Tibial nerve (tissue), 4 donors: Measurements from ENCODE around the gene SAPCD2. TPM values are rescaled to one million over a fixed set of nuclear protein-coding genes. Genes with fewer than 3 reads are reported as not detected.

ENCODE experiments used
- DNase-seq, 2 donors: peaks; one replicate each; pipeline ENCODE4 v3.0.0-alpha.2; 2019; ENCODE audit warnings: low spot score in 2 of 2
- H3K27ac ChIP-seq, 4 donors: fragments of 200-600 bp; sonication (generic) in 3 of 4; one replicate each; pipeline ENCODE4 v1.5.1; 2017 to 2019; ENCODE audit warnings: mild to moderate bottlenecking in 1 of 4
- H3K27me3 ChIP-seq, 2 donors: fragments of 200-600 bp; sonication (generic) in 1 of 2; one replicate each; pipeline versions ENCODE4 v1.5.1 to v1.6.0; 2017 to 2019
- H3K36me3 ChIP-seq, 3 donors: fragments of 200-600 bp; sonication (generic); one replicate each; pipeline ENCODE4 v1.5.1; 2018 to 2019
- H3K4me1 ChIP-seq, 4 donors: fragments of 200-600 bp; sonication (generic) in 3 of 4; one replicate each; pipeline ENCODE4 v1.5.1; 2017 to 2019
- H3K4me3 ChIP-seq, 4 donors: fragments of 200-600 bp; sonication (generic) in 3 of 4; one replicate each; pipeline ENCODE4 v1.5.1; 2017 to 2019; ENCODE audit warnings: mild to moderate bottlenecking in 1 of 4, moderate library complexity in 1 of 4
- H3K9me3 ChIP-seq, 4 donors: fragments of 200-600 bp; sonication (generic) in 3 of 4; one replicate each; pipeline ENCODE4 v1.5.1; 2017 to 2019
- EP300 ChIP-seq, 2 donors: sonication (generic); formaldehyde crosslinking; IDR thresholded peaks; one replicate each; pipeline ENCODE4 v1.6.1; 2017; ENCODE audit warnings: antibody characterized with exemption in 2 of 2, mild to moderate bottlenecking in 1 of 2
- POLR2A ChIP-seq, 2 donors: fragments of 450-650 bp; IDR thresholded peaks; one replicate each; pipeline ENCODE4 v1.6.1; 2017; ENCODE audit warnings: antibody characterized with exemption in 2 of 2, mild to moderate bottlenecking in 2 of 2, moderate library complexity in 2 of 2
- WGBS, 2 donors: methylation state at CpG; one replicate each; pipeline ENCODE4 v1.1.5; 2018; 5-methylcytosine and 5-hydroxymethylcytosine counted together
- total RNA-seq, 4 donors: library from RNA; depleted of rRNA; stranded (reverse); fragments of >200 nt; gene quantifications; one replicate each; pipeline ENCODE4 v1.1.0, GENCODE V29; 2016
- TF ChIP-seq, protein P1 (sequence below), 5 experiments: fragments of 200-600 bp in 3 of 5; fragments of 450-650 bp in 2 of 5; sonication (generic) in 3 of 5; IDR thresholded peaks; one replicate each; pipeline ENCODE4 v1.5.1; 2016 to 2019; ENCODE audit warnings: antibody characterized with exemption in 5 of 5, mild to moderate bottlenecking in 3 of 5, moderate library complexity in 2 of 5

SAPCD2 gene
- total RNA-seq, 4 donors from 2014 or later = 0.22 to 0.90 TPM; not detected in 2

DNA sequence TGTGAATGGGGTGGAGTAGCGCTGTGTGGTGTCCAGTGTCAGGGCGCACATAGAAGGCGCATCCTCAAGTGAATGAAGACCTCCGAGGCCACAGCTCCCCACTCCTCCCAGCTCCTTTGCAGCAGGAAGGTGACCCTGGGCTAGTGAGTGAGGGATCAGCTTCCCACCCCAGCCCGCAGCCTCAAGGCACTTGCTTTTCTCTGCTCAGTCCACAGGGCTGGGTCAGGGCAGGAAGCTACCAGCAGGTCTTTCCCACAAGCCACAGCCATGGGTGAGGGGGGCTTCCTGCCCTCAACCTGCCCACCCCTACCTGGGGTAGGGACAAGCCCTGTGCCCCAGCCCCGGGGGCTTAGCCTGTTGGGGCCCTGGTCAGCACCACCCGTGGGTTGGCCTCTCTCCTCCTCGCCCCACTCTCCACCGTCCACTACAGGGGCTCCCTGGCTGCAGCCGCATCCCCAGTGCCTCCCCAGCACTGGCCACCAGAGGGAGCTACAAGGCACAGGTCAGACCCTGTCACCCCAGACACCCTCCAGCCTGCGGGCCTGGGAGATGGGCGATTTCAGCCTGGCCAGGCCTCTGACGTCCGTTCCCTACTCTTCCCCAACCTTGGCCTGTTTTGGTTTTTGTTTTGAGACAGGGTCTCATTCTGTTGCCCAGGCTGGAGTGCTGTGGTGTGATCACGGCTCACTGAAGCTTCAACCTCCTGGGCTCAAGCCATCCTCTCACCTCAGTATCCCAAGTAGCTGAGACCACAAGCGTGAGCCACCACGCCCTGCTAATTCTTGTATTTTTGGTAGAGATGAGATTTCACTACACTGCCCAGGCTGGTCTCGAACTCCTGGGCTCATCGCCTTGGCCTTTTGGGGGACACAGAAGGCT lies 41.1 kb downstream of the SAPCD2 start:
- H3K4me3 ChIP-seq = peak overlapping the region in 3 of 4 donors; percentile 63 to 74 (median 68)
- H3K36me3 ChIP-seq = no peaks in the 10 kb centered on the region
- DNase-seq = peak; percentile 64 to 78
- TF ChIP-seq, protein P1, sequence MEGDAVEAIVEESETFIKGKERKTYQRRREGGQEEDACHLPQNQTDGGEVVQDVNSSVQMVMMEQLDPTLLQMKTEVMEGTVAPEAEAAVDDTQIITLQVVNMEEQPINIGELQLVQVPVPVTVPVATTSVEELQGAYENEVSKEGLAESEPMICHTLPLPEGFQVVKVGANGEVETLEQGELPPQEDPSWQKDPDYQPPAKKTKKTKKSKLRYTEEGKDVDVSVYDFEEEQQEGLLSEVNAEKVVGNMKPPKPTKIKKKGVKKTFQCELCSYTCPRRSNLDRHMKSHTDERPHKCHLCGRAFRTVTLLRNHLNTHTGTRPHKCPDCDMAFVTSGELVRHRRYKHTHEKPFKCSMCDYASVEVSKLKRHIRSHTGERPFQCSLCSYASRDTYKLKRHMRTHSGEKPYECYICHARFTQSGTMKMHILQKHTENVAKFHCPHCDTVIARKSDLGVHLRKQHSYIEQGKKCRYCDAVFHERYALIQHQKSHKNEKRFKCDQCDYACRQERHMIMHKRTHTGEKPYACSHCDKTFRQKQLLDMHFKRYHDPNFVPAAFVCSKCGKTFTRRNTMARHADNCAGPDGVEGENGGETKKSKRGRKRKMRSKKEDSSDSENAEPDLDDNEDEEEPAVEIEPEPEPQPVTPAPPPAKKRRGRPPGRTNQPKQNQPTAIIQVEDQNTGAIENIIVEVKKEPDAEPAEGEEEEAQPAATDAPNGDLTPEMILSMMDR (IDR thresholded peaks at IDR 0.05) = peak; percentile 83 to 96 (median 92)
- no peak for TF ChIP-seq POLR2A (IDR thresholded peaks at IDR 0.05)
- no peak for TF ChIP-seq EP300 (IDR thresholded peaks at IDR 0.05)
- peak overlapping the region; percentile 73 to 93 (median 84) for H3K27ac ChIP-seq
- H3K27me3 ChIP-seq = no peaks in the 10 kb centered on the region
- peaks cover 0 to 64% (median 50%) of the 10 kb centered on the region in 4 donors for H3K4me1 ChIP-seq
- H3K9me3 ChIP-seq = no peaks in the 10 kb centered on the region
- 33 to 37% methylated on average over 17 to 19 of the region's 19 CpGs for WGBS, 2 donors

DNA sequence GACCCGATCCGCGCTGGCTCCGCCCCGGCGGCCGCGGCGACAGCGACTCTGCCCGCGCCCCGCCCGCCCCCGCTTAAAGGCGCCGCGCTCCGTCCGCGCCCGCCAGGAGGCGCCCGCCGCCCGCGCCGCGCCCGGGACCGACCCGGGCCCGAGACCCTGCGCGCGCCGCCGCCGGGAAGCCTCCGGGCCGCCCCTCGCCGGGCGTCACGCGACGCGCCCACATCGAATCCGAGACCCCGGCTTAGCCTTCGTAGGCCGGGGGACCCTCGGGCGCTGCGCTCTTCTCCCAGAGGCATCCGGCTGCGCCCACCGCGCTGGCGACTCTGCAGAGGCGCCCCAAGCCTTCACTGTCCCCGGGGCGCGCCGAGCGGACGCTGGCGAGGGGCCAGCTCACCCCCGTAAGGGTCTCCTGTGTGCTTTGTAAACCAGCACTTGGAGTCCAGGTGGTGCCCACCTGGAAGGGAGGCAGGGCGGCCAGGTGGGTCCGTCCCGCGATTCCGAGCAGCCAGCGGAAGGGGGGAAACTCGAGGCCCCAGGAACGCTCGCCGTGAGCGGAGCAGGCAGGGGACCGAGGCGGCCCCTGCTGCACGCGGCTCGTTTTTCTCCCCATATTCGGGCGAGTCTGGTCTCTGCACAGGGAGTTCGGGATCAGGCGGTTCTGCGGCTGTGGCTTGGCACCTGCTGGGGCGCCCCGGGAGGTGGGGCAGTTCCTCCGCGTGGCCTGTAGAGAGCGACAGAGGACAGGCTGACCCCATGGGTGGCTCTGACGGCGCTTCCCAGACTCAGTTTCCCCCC lies 41.9 kb downstream of the SAPCD2 start:
- Histone ChIP-seq H3K9me3 (no peaks in the 10 kb centered on the region), H3K27me3 (no peaks in the 10 kb centered on the region), H3K36me3 (no peaks in the 10 kb centered on the region), H3K27ac (peak overlapping the region; percentile 73 to 93 (median 84)), H3K4me3 (peak overlapping the region; percentile 47 to 74 (median 66)), H3K4me1 (peaks cover 0 to 72% (median 59%) of the 10 kb centered on the region in 4 donors)
- DNase-seq = no peak
- TF ChIP-seq EP300 (IDR thresholded peaks at IDR 0.05) = no peak
- TF ChIP-seq POLR2A (IDR thresholded peaks at IDR 0.05) = no peak
- TF ChIP-seq, protein P1 (IDR thresholded peaks at IDR 0.05) = peak in 3 of 5 experiments; percentile 2 to 80 (median 51)
- WGBS, 2 donors = 0 to 2% methylated on average over 38 to 77 of the region's 98 CpGs

DNA sequence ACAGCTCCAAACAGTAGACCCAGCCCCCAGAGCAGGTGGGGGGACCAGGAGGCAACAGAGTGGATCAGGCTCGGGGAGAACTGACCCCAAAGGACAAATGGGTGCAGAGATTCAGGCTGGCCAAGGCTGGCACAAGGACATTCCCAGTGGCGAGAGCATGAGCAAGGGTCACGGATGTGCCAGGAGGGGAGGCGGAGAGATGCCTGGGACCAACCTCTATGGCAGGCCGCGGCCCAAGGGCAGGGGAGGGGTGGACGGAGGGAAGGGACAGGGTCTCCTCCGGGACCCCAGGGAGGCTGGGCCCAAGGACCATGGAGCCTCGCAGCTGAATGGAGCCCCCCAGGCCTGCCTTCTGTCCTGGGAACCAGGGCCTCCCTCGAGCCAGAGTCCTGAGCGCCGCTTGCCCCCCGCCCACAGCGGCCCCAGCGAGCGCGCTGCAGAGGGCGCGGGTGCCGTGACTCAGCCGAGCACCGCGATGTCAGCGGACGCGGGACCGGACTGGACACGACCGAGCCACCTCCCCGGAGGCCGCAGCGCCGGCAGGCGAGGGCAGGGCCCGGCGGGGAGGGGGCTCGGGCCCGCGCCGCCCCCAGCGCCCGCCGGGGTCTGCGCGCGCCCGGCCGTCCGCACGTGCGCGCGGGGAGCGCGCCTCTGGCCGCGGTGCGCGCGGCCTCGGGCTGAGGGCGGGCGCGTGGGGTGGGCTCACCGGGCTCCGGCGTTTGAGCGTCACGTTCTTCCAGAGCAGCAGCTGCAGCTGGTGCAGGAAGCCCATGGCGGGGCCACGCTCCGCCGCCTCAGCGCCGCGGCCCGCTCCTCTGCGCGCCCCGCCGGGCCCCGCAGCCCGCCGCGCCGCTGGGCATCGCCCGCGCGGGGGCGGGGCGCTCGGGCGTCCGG lies 42.7 kb downstream of the SAPCD2 start, which contains the start of gene ABCA2:
Gene ABCA2 (minus strand): TSS at position 869 of the 894 bp plus-strand sequence. CDS start 97 bp downstream, at position 772.
- peaks cover 0 to 2% (median 0%) of the 10 kb centered on the region in 3 donors for H3K36me3 ChIP-seq
- peak within 1 kb of the TSS; percentile 63 to 74 (median 66) for H3K4me3 ChIP-seq
- peaks cover 0 to 80% (median 66%) of the 10 kb centered on the region in 4 donors for H3K4me1 ChIP-seq
- no peaks in the 10 kb centered on the region for H3K27me3 ChIP-seq
- DNase-seq = no peak
- TF ChIP-seq EP300 (IDR thresholded peaks at IDR 0.05) = no peak
- TF ChIP-seq, protein P1 (IDR thresholded peaks at IDR 0.05) = no peak
- no peak for TF ChIP-seq POLR2A (IDR thresholded peaks at IDR 0.05)
- H3K27ac ChIP-seq = peak within 1 kb of the TSS; percentile 78 to 97 (median 86)
- H3K9me3 ChIP-seq = no peaks in the 10 kb centered on the region
- WGBS, 2 donors = 5 to 12% methylated on average over 9 to 28 of the region's 95 CpGs

DNA sequence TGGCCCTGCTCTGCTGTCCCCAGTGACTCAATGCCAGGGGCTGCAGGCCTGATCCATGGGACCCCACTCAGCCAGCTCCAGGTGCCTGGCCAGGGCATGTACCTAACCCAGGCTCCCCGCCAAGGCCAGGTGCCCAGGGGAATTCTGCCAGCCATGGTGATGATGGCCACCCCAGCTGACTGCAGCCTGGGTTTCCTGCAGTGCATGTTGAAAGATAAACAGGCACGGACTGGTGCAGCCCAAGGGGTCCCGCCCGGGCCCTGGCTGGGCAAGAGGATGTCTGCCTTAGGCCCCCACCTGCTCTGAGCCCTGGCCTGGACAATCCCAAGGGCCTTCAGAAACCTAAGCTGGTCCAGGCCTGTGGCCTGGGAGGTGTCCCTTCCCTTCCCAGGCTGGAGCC lies 43.5 kb downstream of the SAPCD2 start:
- no peak for TF ChIP-seq POLR2A (IDR thresholded peaks at IDR 0.05)
- TF ChIP-seq, protein P1 (IDR thresholded peaks at IDR 0.05) = no peak
- peak overlapping the region; percentile 78 to 97 (median 86) for H3K27ac ChIP-seq
- H3K4me3 ChIP-seq = peak overlapping the region; percentile 43 to 63 (median 57)
- no peaks in the 10 kb centered on the region for H3K27me3 ChIP-seq
- peaks cover 0 to 84% (median 71%) of the 10 kb centered on the region in 4 donors for H3K4me1 ChIP-seq
- 56 to 61% methylated on average over 3 of the region's 4 CpGs for WGBS, 2 donors
- H3K36me3 ChIP-seq = peaks cover 0 to 8% (median 0%) of the 10 kb centered on the region in 3 donors
- no peak for DNase-seq
- H3K9me3 ChIP-seq = no peaks in the 10 kb centered on the region
